H9 (cell line): ENCODE results near the gene PSMA3. TPM values are rescaled to one million over a fixed set of nuclear protein-coding genes. Genes with fewer than 3 reads are reported as not detected.

Source experiments
- DNase-seq: peaks from one replicate; pipeline ENCODE4 v3.0.0-alpha.2; 2017
- H2AFZ ChIP-seq: one replicate; pipeline ENCODE4 v1.6.1; 2013; ENCODE audit warnings: mild to moderate bottlenecking, low read length, control low read depth, moderate library complexity
- H2AK5ac ChIP-seq: 2 replicates; pipeline ENCODE4 v1.6.1; 2013; ENCODE audit warnings: low read length, control low read depth, mixed read lengths; ENCODE audit not compliant: insufficient read length
- H2BK120ac ChIP-seq: one replicate; pipeline ENCODE4 v1.6.1; 2013; ENCODE audit warnings: low read depth, mild to moderate bottlenecking, low read length, control low read depth, inconsistent platforms; ENCODE audit not compliant: poor library complexity, severe bottlenecking
- H2BK12ac ChIP-seq: 2 replicates; pipeline ENCODE4 v1.6.1; 2013; ENCODE audit warnings: low read length, control low read depth, mixed read lengths, low read depth; ENCODE audit not compliant: insufficient read length
- H2BK15ac ChIP-seq: 2 replicates; pipeline ENCODE4 v1.6.1; 2013; ENCODE audit warnings: low read depth, low read length, control low read depth
- H2BK20ac ChIP-seq: one replicate; pipeline ENCODE4 v1.6.1; 2013; ENCODE audit warnings: low read depth, mild to moderate bottlenecking, low read length, control low read depth, inconsistent platforms; ENCODE audit not compliant: poor library complexity, severe bottlenecking
- H2BK5ac ChIP-seq: 2 replicates; pipeline ENCODE4 v1.6.1; 2013; ENCODE audit warnings: low read length, control low read depth, mixed read lengths; ENCODE audit not compliant: insufficient read length
- H3K14ac ChIP-seq: 2 replicates; pipeline ENCODE4 v1.6.1; 2013; ENCODE audit warnings: low read length, control low read depth; ENCODE audit not compliant: insufficient read depth
- H3K18ac ChIP-seq: 2 replicates; pipeline ENCODE4 v1.6.1; 2013; ENCODE audit warnings: low read depth, mild to moderate bottlenecking, mixed read lengths, low read length, control low read depth; ENCODE audit not compliant: insufficient read length
- H3K23ac ChIP-seq: 2 replicates; pipeline ENCODE4 v1.6.1; 2013; ENCODE audit warnings: low read length, control low read depth, mixed read lengths, low read depth; ENCODE audit not compliant: insufficient read length
- H3K23me2 ChIP-seq: 2 replicates; pipeline ENCODE4 v1.6.1; 2013; ENCODE audit warnings: low read depth, mild to moderate bottlenecking, mixed read lengths, low read length, control low read depth; ENCODE audit not compliant: insufficient read length, poor library complexity, severe bottlenecking
- H3K27ac ChIP-seq: 2 replicates; pipeline ENCODE4 v1.5.1; 2013; ENCODE audit warnings: low read length, control low read depth, mixed read lengths, low read depth; ENCODE audit not compliant: insufficient read length
- H3K27me3 ChIP-seq: 2 replicates; pipeline ENCODE4 v1.6.1; 2013; ENCODE audit warnings: low read length, control low read depth, inconsistent platforms; ENCODE audit not compliant: insufficient read depth
- H3K4ac ChIP-seq: 2 replicates; pipeline ENCODE4 v1.6.1; 2013; ENCODE audit warnings: low read depth, mild to moderate bottlenecking, control low read depth, inconsistent platforms, low read length, moderate library complexity
- H3K4me1 ChIP-seq: 2 replicates; pipeline ENCODE4 v1.6.1; 2013; ENCODE audit warnings: low read length, control low read depth, inconsistent platforms; ENCODE audit not compliant: insufficient read depth
- H3K4me2 ChIP-seq: 2 replicates; pipeline ENCODE4 v1.6.1; 2013; ENCODE audit warnings: low read length, control low read depth, mixed read lengths; ENCODE audit not compliant: insufficient read length, insufficient read depth
- H3K56ac ChIP-seq: 2 replicates; pipeline ENCODE4 v1.6.1; 2013; ENCODE audit warnings: low read depth, mild to moderate bottlenecking, mixed read lengths, low read length, control low read depth; ENCODE audit not compliant: insufficient read length
- H3K79me1 ChIP-seq: 2 replicates; pipeline ENCODE4 v1.6.1; 2013; ENCODE audit warnings: low read depth, mild to moderate bottlenecking, moderate library complexity, low read length, control low read depth, inconsistent platforms; ENCODE audit not compliant: insufficient read depth, poor library complexity, severe bottlenecking
- H3K79me2 ChIP-seq: 2 replicates; pipeline ENCODE4 v1.6.1; 2013; ENCODE audit warnings: low read length, control low read depth, inconsistent platforms; ENCODE audit not compliant: insufficient read depth
- H3K9ac ChIP-seq: 2 replicates; pipeline ENCODE4 v1.6.1; 2013; ENCODE audit warnings: low read length, control low read depth, mixed read lengths; ENCODE audit not compliant: insufficient read length; ENCODE audit errors: extremely low read depth
- H3K9me3 ChIP-seq: one replicate; pipeline ENCODE4 v1.6.1; 2013; ENCODE audit warnings: low read depth, low read length, inconsistent platforms; ENCODE audit not compliant: control insufficient read depth
- H3T11ph ChIP-seq: one replicate; pipeline ENCODE4 v1.6.1; 2013; ENCODE audit warnings: mild to moderate bottlenecking, low read length, control low read depth, inconsistent platforms
- H4K20me1 ChIP-seq: one replicate; pipeline ENCODE4 v1.6.1; 2013; ENCODE audit not compliant: control insufficient read depth, insufficient read length, insufficient read depth
- H4K5ac ChIP-seq: 2 replicates; pipeline ENCODE4 v1.6.1; 2013; ENCODE audit warnings: low read depth, mild to moderate bottlenecking, mixed read lengths, low read length, control low read depth; ENCODE audit not compliant: insufficient read length
- H4K8ac ChIP-seq: replicated peaks from 2 replicates; pipeline ENCODE4 v1.6.1; 2013; ENCODE audit warnings: low read length, control low read depth, mixed read lengths, low read depth; ENCODE audit not compliant: insufficient read length
- H4K91ac ChIP-seq: 2 replicates; pipeline ENCODE4 v1.6.1; 2013; ENCODE audit warnings: low read depth, mild to moderate bottlenecking, moderate library complexity, mixed read lengths, low read length, control low read depth; ENCODE audit not compliant: insufficient read length
- H3K27ac Mint-ChIP-seq, 3 experiments: 2 replicates in 2 of 3; 3 replicates in 1 of 3; pipeline ENCODE4 v1.8.0; 2020 to 2021; ENCODE audit warnings: mixed read lengths in 3 of 3, mild to moderate bottlenecking in 1 of 3, moderate library complexity in 1 of 3
- H3K27me3 Mint-ChIP-seq: 2 replicates; pipeline ENCODE4 v1.8.0; 2021; ENCODE audit warnings: low read depth, mild to moderate bottlenecking, moderate library complexity, mixed read lengths
- H3K36me3 Mint-ChIP-seq, 3 experiments: 2 replicates in 2 of 3; 3 replicates in 1 of 3; pipeline ENCODE4 v1.8.0; 2020 to 2021; ENCODE audit warnings: low read depth in 3 of 3, mixed read lengths in 3 of 3; ENCODE audit not compliant: insufficient read depth in 1 of 3
- H3K4me1 Mint-ChIP-seq, 2 experiments: 2 replicates each; pipeline ENCODE4 v1.8.0; 2020; ENCODE audit warnings: mixed read lengths in 2 of 2
- H3K4me3 Mint-ChIP-seq, 2 experiments: 2 replicates in 1 of 2; 3 replicates in 1 of 2; pipeline ENCODE4 v1.8.0; 2020 to 2021; ENCODE audit warnings: mild to moderate bottlenecking in 2 of 2, mixed read lengths in 2 of 2, moderate library complexity in 1 of 2
- H3K9me3 Mint-ChIP-seq, 2 experiments: 2 replicates in 1 of 2; 3 replicates in 1 of 2; pipeline ENCODE4 v1.8.0; 2020; ENCODE audit warnings: mild to moderate bottlenecking in 2 of 2, mixed read lengths in 2 of 2, moderate library complexity in 1 of 2
- CTCF ChIP-seq: fragments of 200-600 bp; sonication (generic); conservative IDR thresholded peaks from 3 replicates; pipeline ENCODE4 v1.8.0; 2021; ENCODE audit warnings: antibody characterized with exemption, mild to moderate bottlenecking
- WGBS: extraction: QIAGEN DNeasy Blood & Tissue Kit; methylation state at CpG from one replicate; pipeline ENCODE4 v1.1.7; 2013; ENCODE audit warnings: missing lambda C conversion rate, low lambda C conversion rate, mixed read lengths; ENCODE audit not compliant: insufficient read length; ENCODE audit errors: extremely low coverage; 5-methylcytosine and 5-hydroxymethylcytosine counted together
- total RNA-seq: library from RNA; stranded (reverse); gene quantifications from 2 replicates; pipeline ENCODE4 v1.2.1, GENCODE V29; 2021

Gene PSMA3
- total RNA-seq, 1 experiment from 2014 or later = 342 TPM

GRCh38 chr14:58309086-58309485 is 64.4 kb downstream of the PSMA3 start:
- Histone ChIP-seq H4K20me1 (no peaks in the 10 kb centered on the region), H3K9ac (no peak overlapping the region), H3K18ac (no peak overlapping the region), H3K79me1 (no peaks in the 10 kb centered on the region), H2AFZ (no peak overlapping the region), H2BK15ac (no peak overlapping the region), H3K4ac (no peak overlapping the region), H2BK20ac (no peak overlapping the region), H4K91ac (no peak overlapping the region), H4K8ac (no peak overlapping the region), H3T11ph (no peak overlapping the region), H2BK12ac (no peak overlapping the region), H2BK120ac (no peak overlapping the region), H3K23ac (no peak overlapping the region), H4K5ac (no peak overlapping the region), H3K23me2 (no peaks in the 10 kb centered on the region), H3K4me1 (no peaks in the 10 kb centered on the region), H3K79me2 (no peaks in the 10 kb centered on the region), H3K27ac (no peak overlapping the region), H2BK5ac (no peak overlapping the region), H3K27me3 (no peaks in the 10 kb centered on the region), H3K9me3 (no peaks in the 10 kb centered on the region), H2AK5ac (no peak overlapping the region), H3K56ac (no peak overlapping the region), H3K14ac (no peak overlapping the region), H3K4me2 (no peak overlapping the region)
- no CpG with 5 or more reads among the region's 2 CpGs for WGBS
- H3K9me3 Mint-ChIP-seq = no peaks in the 10 kb centered on the region
- no peak overlapping the region for H3K27ac Mint-ChIP-seq
- no peaks in the 10 kb centered on the region for H3K27me3 Mint-ChIP-seq
- no peak for TF ChIP-seq CTCF
- no peaks in the 10 kb centered on the region for H3K4me1 Mint-ChIP-seq
- no peak for DNase-seq
- peaks cover under 1 to 21% (median 13%) of the 10 kb centered on the region in 3 experiments; a peak in 5 of 7 replicates for H3K36me3 Mint-ChIP-seq
- no peak overlapping the region for H3K4me3 Mint-ChIP-seq
